Ishikawa (cell line): ENCODE results near the gene DDX54.

Experiments used
- RAD21 ChIP-seq: IDR thresholded peaks from 2 replicates; pipeline ENCODE4 v1.6.1; 2012; ENCODE audit warnings: low read depth
- TAF1 ChIP-seq: IDR thresholded peaks from 2 replicates; pipeline ENCODE4 v1.6.1; 2012; ENCODE audit warnings: low read depth, mild to moderate bottlenecking
- TEAD4 ChIP-seq: IDR thresholded peaks from 2 replicates; pipeline ENCODE4 v1.6.1; 2012
- TF ChIP-seq, protein P1 (sequence below): IDR thresholded peaks from 2 replicates; pipeline ENCODE4 v1.6.1; 2012; ENCODE audit warnings: low read depth, mild to moderate bottlenecking

DNA sequence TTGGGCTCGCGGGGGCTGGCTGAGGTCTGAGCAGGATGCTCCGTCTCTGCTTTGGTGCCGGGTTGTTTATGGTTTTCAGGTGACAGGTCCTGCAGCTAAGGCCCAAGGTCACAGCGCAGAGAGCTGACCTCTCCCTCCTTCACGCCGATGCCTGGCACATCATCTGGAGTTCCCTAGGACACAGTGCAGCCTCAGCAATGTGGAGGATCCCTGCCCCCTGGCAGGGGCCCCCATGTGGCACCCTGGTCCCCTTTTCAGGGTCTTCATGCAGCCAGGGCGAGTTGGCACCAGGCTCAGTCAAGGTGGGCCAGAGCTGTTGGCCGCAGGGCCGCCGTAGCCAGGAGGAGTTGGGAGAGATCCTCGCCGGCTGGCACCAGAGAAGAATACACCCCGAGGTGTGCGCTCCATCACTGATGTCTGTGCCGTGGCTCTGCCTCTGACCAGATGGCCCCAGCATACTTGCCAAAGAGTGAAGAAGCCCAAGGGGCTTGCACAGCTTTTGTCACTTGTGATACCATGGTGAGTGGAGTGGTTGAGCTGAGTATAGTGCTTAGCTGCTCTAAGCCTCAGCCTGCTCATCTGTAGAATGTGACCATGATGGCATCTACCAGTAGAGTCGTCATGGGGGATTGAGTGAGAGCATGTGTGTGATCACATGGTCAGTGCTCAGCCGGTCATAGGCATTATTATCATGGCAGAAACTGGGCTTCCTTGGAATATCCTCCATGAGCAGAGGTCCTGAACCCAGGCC is 47.0 kb upstream of the DDX54 start:
- TF ChIP-seq TAF1 (no peak), RAD21 (no peak), TEAD4 (no peak)
- TF ChIP-seq, protein P1, sequence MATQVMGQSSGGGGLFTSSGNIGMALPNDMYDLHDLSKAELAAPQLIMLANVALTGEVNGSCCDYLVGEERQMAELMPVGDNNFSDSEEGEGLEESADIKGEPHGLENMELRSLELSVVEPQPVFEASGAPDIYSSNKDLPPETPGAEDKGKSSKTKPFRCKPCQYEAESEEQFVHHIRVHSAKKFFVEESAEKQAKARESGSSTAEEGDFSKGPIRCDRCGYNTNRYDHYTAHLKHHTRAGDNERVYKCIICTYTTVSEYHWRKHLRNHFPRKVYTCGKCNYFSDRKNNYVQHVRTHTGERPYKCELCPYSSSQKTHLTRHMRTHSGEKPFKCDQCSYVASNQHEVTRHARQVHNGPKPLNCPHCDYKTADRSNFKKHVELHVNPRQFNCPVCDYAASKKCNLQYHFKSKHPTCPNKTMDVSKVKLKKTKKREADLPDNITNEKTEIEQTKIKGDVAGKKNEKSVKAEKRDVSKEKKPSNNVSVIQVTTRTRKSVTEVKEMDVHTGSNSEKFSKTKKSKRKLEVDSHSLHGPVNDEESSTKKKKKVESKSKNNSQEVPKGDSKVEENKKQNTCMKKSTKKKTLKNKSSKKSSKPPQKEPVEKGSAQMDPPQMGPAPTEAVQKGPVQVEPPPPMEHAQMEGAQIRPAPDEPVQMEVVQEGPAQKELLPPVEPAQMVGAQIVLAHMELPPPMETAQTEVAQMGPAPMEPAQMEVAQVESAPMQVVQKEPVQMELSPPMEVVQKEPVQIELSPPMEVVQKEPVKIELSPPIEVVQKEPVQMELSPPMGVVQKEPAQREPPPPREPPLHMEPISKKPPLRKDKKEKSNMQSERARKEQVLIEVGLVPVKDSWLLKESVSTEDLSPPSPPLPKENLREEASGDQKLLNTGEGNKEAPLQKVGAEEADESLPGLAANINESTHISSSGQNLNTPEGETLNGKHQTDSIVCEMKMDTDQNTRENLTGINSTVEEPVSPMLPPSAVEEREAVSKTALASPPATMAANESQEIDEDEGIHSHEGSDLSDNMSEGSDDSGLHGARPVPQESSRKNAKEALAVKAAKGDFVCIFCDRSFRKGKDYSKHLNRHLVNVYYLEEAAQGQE: no peak
